Panc1 (cell line): ENCODE measurements around the gene SLFN5. TPM values are rescaled to one million over a fixed set of nuclear protein-coding genes. Genes with fewer than 3 reads are reported as not detected.

Experiments used
- ATAC-seq: fragments of 200-7000 bp; cut with Tn5 transposase; 2 replicates; pipeline ENCODE4 v1.9.1; 2020; ENCODE audit warnings: mild to moderate bottlenecking, moderate library complexity
- BruUV-seq: library from RNA; stranded (reverse); fragments of 400-500 nt; replicated peaks from 2 replicates; lab custom pipeline; 2021; lab: Mats Ljungman, UMichigan
- CTCF ChIA-PET: fragments of 300-600 bp; sonication (Branson Sonifier 250); formaldehyde crosslinking; loops from one replicate; lab custom pipeline; 2022; ENCODE audit warnings: antibody characterized with exemption; lab: Charles Lee
- POLR2A ChIA-PET: fragments of 300-600 bp; sonication (Branson Sonifier 250); formaldehyde crosslinking; loops from one replicate; lab custom pipeline; 2022; ENCODE audit warnings: antibody characterized with exemption; lab: Charles Lee
- DNase-seq: peaks from one replicate; pipeline ENCODE4 v3.0.0-alpha.2; 2010; ENCODE audit warnings: low read depth, low spot score
- H3K27ac ChIP-seq: 2 replicates; pipeline ENCODE4 v1.5.1; 2011; ENCODE audit warnings: mild to moderate bottlenecking, low read length, inconsistent platforms
- H3K27me3 ChIP-seq: fragments of 200-500 bp; sonication (Bioruptor generic); 2 replicates; pipeline ENCODE4 v1.6.0; 2014; ENCODE audit warnings: low read length, inconsistent platforms; ENCODE audit not compliant: control insufficient read depth, insufficient read depth
- H3K36me3 ChIP-seq: fragments of 200-500 bp; sonication (Bioruptor generic); 2 replicates; pipeline ENCODE4 v1.5.1; 2014; ENCODE audit warnings: inconsistent platforms, mild to moderate bottlenecking, low read length, moderate library complexity; ENCODE audit not compliant: control insufficient read depth, insufficient read depth
- H3K4me1 ChIP-seq: 2 replicates; pipeline ENCODE4 v1.5.1; 2011; ENCODE audit warnings: inconsistent platforms, mild to moderate bottlenecking, low read length, moderate library complexity; ENCODE audit not compliant: control insufficient read depth, insufficient read depth
- H3K4me3 ChIP-seq, 2 experiments: 2 replicates each; pipeline ENCODE4 v1.5.1; 2011 to 2012; ENCODE audit warnings: low read depth in 2 of 2, low read length in 2 of 2, mild to moderate bottlenecking in 2 of 2, inconsistent platforms in 1 of 2, moderate library complexity in 1 of 2
- H3K9me3 ChIP-seq: fragments of 200-500 bp; sonication (Bioruptor generic); 2 replicates; pipeline ENCODE4 v1.5.1; 2014; ENCODE audit warnings: low read depth, mild to moderate bottlenecking, inconsistent platforms, low read length, moderate library complexity; ENCODE audit not compliant: control insufficient read depth, insufficient read depth
- POLR2AphosphoS5 ChIP-seq: IDR thresholded peaks from 2 replicates; pipeline ENCODE4 v1.6.1; 2012; ENCODE audit warnings: mild to moderate bottlenecking, low read depth, low read length, moderate library complexity
- SIN3A ChIP-seq: IDR thresholded peaks from 2 replicates; pipeline ENCODE4 v1.6.1; 2012; ENCODE audit warnings: low read depth, mild to moderate bottlenecking, low read length, moderate library complexity, borderline replicate concordance; ENCODE audit not compliant: insufficient read depth
- TCF7L2 ChIP-seq: IDR thresholded peaks from 2 replicates; pipeline ENCODE4 v1.6.1; 2011; ENCODE audit warnings: mild to moderate bottlenecking, low read depth, low read length, inconsistent platforms
- in situ Hi-C: cut with HindIII; loops from 2 replicates; pipeline ENCODE4 v1.10.0; 2016; ENCODE audit warnings: low sequenced_read_pairs, low pct_unique_long_range_greater_than_20kb
- intact Hi-C: fragments of 100-400 bp; cut with micrococcal nuclease; formaldehyde crosslinking; loops from one replicate; pipeline ENCODE4 v1.10.0; 2022; ENCODE audit not compliant: unreplicated experiment
- total RNA-seq: library from RNA; stranded (reverse); gene quantifications from one replicate; pipeline ENCODE4 v1.2.1, GENCODE V29; 2021; ENCODE audit not compliant: unreplicated experiment
- TF ChIP-seq, protein P1 (sequence below), 2 experiments: IDR thresholded peaks; 2 replicates each; pipeline ENCODE4 v1.6.1; 2011 to 2012; ENCODE audit warnings: low read depth in 2 of 2, control low read depth in 1 of 2, low read length in 1 of 2, mild to moderate bottlenecking in 1 of 2, moderate library complexity in 1 of 2; ENCODE audit not compliant: insufficient read depth in 1 of 2
- TF ChIP-seq, protein P2 (sequence below): fragments of 450-650 bp; IDR thresholded peaks from 2 replicates; pipeline ENCODE4 v1.5.1; 2017; ENCODE audit warnings: mild to moderate bottlenecking

Gene SLFN5
- total RNA-seq, 1 experiment from 2014 or later: 5.4 TPM

DNA sequence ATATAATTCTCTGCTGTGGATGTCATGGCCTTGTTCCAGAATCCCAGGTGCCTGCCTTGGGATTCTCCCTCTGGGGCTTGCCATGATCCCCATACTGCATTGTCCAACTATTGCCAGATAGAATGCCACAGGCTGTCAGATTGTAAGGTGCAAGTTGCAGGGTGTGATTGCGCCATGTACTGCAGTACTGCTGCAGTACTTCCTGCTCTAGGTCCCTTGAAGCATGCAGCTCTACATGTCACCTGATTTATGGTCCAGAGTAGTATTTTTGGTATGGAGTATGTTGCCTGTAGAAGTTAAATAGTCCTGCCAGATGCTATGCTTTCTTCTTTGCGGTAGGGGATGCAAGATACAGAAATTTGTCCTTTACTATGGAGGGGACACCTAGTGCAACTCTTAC lies 7.0 kb upstream of the SLFN5 start:
- intact Hi-C loops: no loop called here
- ATAC-seq (no peak), DNase-seq (no peak)
- Histone ChIP-seq H3K4me3 (no peak overlapping the region), H3K36me3 (no peaks in the 10 kb centered on the region), H3K4me1 (no peaks in the 10 kb centered on the region), H3K9me3 (no peaks in the 10 kb centered on the region), H3K27me3 (peaks cover 4% of the 10 kb centered on the region; the same call in 1 of the 2 replicates), H3K27ac (no peak overlapping the region)
- no peak for TF ChIP-seq POLR2AphosphoS5
- TF ChIP-seq, protein P1, sequence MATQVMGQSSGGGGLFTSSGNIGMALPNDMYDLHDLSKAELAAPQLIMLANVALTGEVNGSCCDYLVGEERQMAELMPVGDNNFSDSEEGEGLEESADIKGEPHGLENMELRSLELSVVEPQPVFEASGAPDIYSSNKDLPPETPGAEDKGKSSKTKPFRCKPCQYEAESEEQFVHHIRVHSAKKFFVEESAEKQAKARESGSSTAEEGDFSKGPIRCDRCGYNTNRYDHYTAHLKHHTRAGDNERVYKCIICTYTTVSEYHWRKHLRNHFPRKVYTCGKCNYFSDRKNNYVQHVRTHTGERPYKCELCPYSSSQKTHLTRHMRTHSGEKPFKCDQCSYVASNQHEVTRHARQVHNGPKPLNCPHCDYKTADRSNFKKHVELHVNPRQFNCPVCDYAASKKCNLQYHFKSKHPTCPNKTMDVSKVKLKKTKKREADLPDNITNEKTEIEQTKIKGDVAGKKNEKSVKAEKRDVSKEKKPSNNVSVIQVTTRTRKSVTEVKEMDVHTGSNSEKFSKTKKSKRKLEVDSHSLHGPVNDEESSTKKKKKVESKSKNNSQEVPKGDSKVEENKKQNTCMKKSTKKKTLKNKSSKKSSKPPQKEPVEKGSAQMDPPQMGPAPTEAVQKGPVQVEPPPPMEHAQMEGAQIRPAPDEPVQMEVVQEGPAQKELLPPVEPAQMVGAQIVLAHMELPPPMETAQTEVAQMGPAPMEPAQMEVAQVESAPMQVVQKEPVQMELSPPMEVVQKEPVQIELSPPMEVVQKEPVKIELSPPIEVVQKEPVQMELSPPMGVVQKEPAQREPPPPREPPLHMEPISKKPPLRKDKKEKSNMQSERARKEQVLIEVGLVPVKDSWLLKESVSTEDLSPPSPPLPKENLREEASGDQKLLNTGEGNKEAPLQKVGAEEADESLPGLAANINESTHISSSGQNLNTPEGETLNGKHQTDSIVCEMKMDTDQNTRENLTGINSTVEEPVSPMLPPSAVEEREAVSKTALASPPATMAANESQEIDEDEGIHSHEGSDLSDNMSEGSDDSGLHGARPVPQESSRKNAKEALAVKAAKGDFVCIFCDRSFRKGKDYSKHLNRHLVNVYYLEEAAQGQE (IDR thresholded peaks at IDR 0.05; ENCODE audit: insufficient read depth in 1 of 2, low read depth in 2 of 2, low read length in 1 of 2): no peak
- TF ChIP-seq SIN3A: no peak
- no peak for TF ChIP-seq TCF7L2
- TF ChIP-seq, protein P2, sequence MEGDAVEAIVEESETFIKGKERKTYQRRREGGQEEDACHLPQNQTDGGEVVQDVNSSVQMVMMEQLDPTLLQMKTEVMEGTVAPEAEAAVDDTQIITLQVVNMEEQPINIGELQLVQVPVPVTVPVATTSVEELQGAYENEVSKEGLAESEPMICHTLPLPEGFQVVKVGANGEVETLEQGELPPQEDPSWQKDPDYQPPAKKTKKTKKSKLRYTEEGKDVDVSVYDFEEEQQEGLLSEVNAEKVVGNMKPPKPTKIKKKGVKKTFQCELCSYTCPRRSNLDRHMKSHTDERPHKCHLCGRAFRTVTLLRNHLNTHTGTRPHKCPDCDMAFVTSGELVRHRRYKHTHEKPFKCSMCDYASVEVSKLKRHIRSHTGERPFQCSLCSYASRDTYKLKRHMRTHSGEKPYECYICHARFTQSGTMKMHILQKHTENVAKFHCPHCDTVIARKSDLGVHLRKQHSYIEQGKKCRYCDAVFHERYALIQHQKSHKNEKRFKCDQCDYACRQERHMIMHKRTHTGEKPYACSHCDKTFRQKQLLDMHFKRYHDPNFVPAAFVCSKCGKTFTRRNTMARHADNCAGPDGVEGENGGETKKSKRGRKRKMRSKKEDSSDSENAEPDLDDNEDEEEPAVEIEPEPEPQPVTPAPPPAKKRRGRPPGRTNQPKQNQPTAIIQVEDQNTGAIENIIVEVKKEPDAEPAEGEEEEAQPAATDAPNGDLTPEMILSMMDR: no peak
- ChIA-PET POLR2A (no interaction called here), CTCF (no interaction called here)
- in situ Hi-C loops: no loop called here
- BruUV-seq: no TSS peak

- intact Hi-C loops: no loop called here
- Histone ChIP-seq H3K4me3 (no peak overlapping the region), H3K27ac (no peak overlapping the region), H3K4me1 (peaks cover 3% of the 10 kb centered on the region; the same call in 1 of the 2 replicates), H3K27me3 (peaks cover 4% of the 10 kb centered on the region; the same call in 1 of the 2 replicates), H3K9me3 (no peaks in the 10 kb centered on the region), H3K36me3 (no peaks in the 10 kb centered on the region)
- no peak for ATAC-seq
- DNase-seq: no peak
- in situ Hi-C loops: no loop called here
- ChIA-PET POLR2A (no interaction called here), CTCF (no interaction called here)
- no TSS peak for BruUV-seq
- TF ChIP-seq, protein P2: no peak
- TF ChIP-seq POLR2AphosphoS5: no peak
- TF ChIP-seq SIN3A: no peak
- TF ChIP-seq TCF7L2: no peak
- TF ChIP-seq, protein P1 (IDR thresholded peaks at IDR 0.05; ENCODE audit: insufficient read depth in 1 of 2, low read depth in 2 of 2, low read length in 1 of 2): no peak
Observed at GRCh38 chr17:35236821-35237220, 6.1 kb upstream of the SLFN5 start.
